CD4-positive, alpha-beta T cell (primary cell): ENCODE measurements around the gene P2RX7. TPM values are rescaled to one million over a fixed set of nuclear protein-coding genes. Genes with fewer than 3 reads are reported as not detected.

Experiments used
- ATAC-seq: fragments of 200-7000 bp; cut with Tn5 transposase; one replicate; pipeline ENCODE4 v1.10.0; 2022; ENCODE audit warnings: mild to moderate bottlenecking; ENCODE audit not compliant: poor library complexity
- CTCF ChIA-PET: fragments of 350-600 bp; sonication (Branson Sonifier 250); formaldehyde crosslinking; loops from one replicate; lab custom pipeline; 2021; ENCODE audit warnings: antibody characterized with exemption, inconsistent platforms; lab: Charles Lee
- POLR2A ChIA-PET: fragments of 350-600 bp; sonication (Branson Sonifier 250); formaldehyde crosslinking; loops from one replicate; lab custom pipeline; 2021; ENCODE audit warnings: antibody characterized with exemption, inconsistent platforms; lab: Charles Lee
- DNase-seq, 14 experiments: peaks; one replicate each; pipeline ENCODE4 v3.0.0-alpha.2; 2013 to 2020; ENCODE audit warnings: mixed read lengths in 2 of 14
- H3K27ac ChIP-seq, 2 donors: one replicate each; pipeline versions ENCODE4 v1.5.1 to v1.7.0; 2013; ENCODE audit warnings: low read length in 2 of 2, low read depth in 1 of 2, mild to moderate bottlenecking in 1 of 2
- H3K27me3 ChIP-seq, 2 experiments: 1 replicate in 1 of 2; 2 replicates in 1 of 2; pipeline versions ENCODE4 v1.6.1 to v1.7.0; 2013; ENCODE audit warnings: low read length in 2 of 2, control low read depth in 1 of 2, mild to moderate bottlenecking in 1 of 2, moderate library complexity in 1 of 2; ENCODE audit not compliant: insufficient read depth in 2 of 2, control insufficient read depth in 1 of 2
- H3K36me3 ChIP-seq: one replicate; pipeline ENCODE4 v1.6.1; 2013; ENCODE audit warnings: low read length, control low read depth; ENCODE audit not compliant: insufficient read depth
- H3K4me1 ChIP-seq: one replicate; pipeline ENCODE4 v1.6.1; 2013; ENCODE audit warnings: low read length, control low read depth; ENCODE audit not compliant: insufficient read depth
- H3K4me3 ChIP-seq: one replicate; pipeline ENCODE4 v1.5.1; 2013; ENCODE audit warnings: mild to moderate bottlenecking, low read length, moderate library complexity
- H3K9me3 ChIP-seq, 2 experiments: 1 replicate in 1 of 2; 2 replicates in 1 of 2; pipeline versions ENCODE4 v1.6.1 to v1.7.0; 2013; ENCODE audit warnings: low read length in 2 of 2, mild to moderate bottlenecking in 2 of 2, control low read depth in 1 of 2, moderate library complexity in 1 of 2; ENCODE audit not compliant: control insufficient read depth in 1 of 2, insufficient read depth in 1 of 2
- H3K27ac Mint-ChIP-seq: one replicate; pipeline ENCODE4 v1.8.0; 2020; ENCODE audit warnings: mixed read lengths
- H3K27me3 Mint-ChIP-seq: one replicate; pipeline ENCODE4 v1.8.0; 2021; ENCODE audit warnings: mixed read lengths
- H3K36me3 Mint-ChIP-seq: one replicate; pipeline ENCODE4 v1.8.0; 2021; ENCODE audit warnings: low read depth, mixed read lengths
- H3K4me1 Mint-ChIP-seq: one replicate; pipeline ENCODE4 v1.8.0; 2021; ENCODE audit warnings: low read depth, mixed read lengths
- H3K4me3 Mint-ChIP-seq: one replicate; pipeline ENCODE4 v1.8.0; 2020; ENCODE audit warnings: mild to moderate bottlenecking, mixed read lengths
- H3K9me3 Mint-ChIP-seq: one replicate; pipeline ENCODE4 v1.8.0; 2020; ENCODE audit warnings: mixed read lengths
- intact Hi-C, 2 experiments: fragments of 100-400 bp; cut with DNase I in 1 of 2; cut with micrococcal nuclease in 1 of 2; formaldehyde crosslinking; loops; one replicate each; pipeline versions ENCODE4 v1.15.1 to v1.9.0; 2023 to 2025; cut with DNase I, micrococcal nuclease
- total RNA-seq, 174 experiments: library from RNA in 2 of 174; stranded (reverse) in 2 of 174; gene quantifications; one replicate each; pipeline ENCODE4 v1.2.3 and lab custom pipeline; 2021 to 2026
- TF ChIP-seq, protein P1 (sequence below): fragments of 200-600 bp; IDR thresholded peaks from one replicate; pipeline ENCODE4 v1.8.0; 2022; ENCODE audit warnings: antibody characterized with exemption, mild to moderate bottlenecking

P2RX7 gene
- total RNA-seq, 2 experiments from 2014 or later: 4.6 to 4.8 TPM

DNA sequence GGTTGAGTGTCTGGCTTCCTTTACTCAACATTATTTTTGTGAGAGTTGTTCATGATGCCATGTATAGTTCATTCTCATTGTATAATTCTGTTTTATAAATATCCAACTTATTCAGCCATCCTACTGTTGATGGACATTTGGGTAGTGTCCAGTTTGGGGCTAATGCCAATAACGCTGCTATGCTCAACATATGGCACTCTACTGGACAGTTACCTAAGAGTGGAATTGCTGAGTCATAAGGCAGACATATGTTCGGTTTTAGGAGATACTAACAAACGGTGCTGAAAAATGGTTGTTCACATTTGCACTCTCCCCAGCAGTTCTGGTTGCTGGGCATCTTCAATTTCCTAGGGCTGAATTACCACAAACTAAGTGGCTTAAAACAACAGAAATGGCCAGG, 48.5 kb downstream of the P2RX7 start:
- Mint-ChIP-seq H3K36me3 (peaks cover 5% of the 10 kb centered on the region), H3K4me3 (no peak overlapping the region), H3K4me1 (no peaks in the 10 kb centered on the region), H3K9me3 (no peaks in the 10 kb centered on the region), H3K27me3 (no peaks in the 10 kb centered on the region), H3K27ac (no peak overlapping the region)
- DNase-seq: no peak
- CTCF ChIA-PET: no interaction called here
- no peak for ATAC-seq
- Histone ChIP-seq H3K27ac (no peak overlapping the region), H3K4me1 (no peaks in the 10 kb centered on the region), H3K9me3 (no peaks in the 10 kb centered on the region), H3K27me3 (no peaks in the 10 kb centered on the region), H3K4me3 (no peak overlapping the region), H3K36me3 (peaks cover 21% of the 10 kb centered on the region)
- POLR2A ChIA-PET: no interaction called here
- intact Hi-C loops: no loop called here
- TF ChIP-seq, protein P1, sequence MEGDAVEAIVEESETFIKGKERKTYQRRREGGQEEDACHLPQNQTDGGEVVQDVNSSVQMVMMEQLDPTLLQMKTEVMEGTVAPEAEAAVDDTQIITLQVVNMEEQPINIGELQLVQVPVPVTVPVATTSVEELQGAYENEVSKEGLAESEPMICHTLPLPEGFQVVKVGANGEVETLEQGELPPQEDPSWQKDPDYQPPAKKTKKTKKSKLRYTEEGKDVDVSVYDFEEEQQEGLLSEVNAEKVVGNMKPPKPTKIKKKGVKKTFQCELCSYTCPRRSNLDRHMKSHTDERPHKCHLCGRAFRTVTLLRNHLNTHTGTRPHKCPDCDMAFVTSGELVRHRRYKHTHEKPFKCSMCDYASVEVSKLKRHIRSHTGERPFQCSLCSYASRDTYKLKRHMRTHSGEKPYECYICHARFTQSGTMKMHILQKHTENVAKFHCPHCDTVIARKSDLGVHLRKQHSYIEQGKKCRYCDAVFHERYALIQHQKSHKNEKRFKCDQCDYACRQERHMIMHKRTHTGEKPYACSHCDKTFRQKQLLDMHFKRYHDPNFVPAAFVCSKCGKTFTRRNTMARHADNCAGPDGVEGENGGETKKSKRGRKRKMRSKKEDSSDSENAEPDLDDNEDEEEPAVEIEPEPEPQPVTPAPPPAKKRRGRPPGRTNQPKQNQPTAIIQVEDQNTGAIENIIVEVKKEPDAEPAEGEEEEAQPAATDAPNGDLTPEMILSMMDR: no peak

DNA sequence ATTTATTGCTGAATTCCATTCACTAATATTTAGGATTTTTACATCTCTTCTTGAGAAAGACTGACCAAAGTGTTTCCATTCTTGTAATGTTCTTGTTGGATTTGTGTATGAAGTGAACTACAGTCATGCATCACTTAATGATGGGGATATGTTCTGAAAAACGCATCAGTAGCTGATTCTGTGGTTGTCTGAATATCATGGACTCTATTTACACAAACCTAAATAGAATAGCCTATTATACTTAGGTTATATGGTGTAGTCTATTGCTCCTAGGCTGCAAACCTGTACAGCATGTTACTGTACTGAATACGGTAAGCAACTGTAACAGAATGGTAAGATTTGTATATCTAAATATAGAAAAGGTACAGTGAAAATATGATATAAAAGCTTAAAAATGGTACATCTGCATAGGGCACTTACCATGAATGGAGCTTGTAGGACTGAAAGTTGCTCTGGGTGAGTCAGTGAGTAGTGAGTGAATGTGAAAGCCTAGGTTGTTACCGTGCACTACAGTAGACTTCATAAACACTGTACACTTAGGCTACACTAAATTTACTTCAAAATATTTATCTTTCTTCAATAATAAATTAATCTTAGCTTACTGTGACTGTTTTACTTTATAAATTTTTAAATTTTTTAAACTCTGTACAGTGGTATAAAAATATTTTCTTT, 49.7 kb downstream of the P2RX7 start:
- no peaks in the 10 kb centered on the region for H3K9me3 Mint-ChIP-seq
- Histone ChIP-seq H3K36me3 (peaks cover 14% of the 10 kb centered on the region), H3K4me1 (no peaks in the 10 kb centered on the region), H3K4me3 (no peak overlapping the region), H3K9me3 (no peaks in the 10 kb centered on the region), H3K27me3 (no peaks in the 10 kb centered on the region), H3K27ac (no peak overlapping the region)
- no peaks in the 10 kb centered on the region for H3K4me1 Mint-ChIP-seq
- ATAC-seq (no peak), DNase-seq (no peak)
- no peak overlapping the region for H3K4me3 Mint-ChIP-seq
- peaks cover 5% of the 10 kb centered on the region for H3K36me3 Mint-ChIP-seq
- ChIA-PET CTCF (no interaction called here), POLR2A (no interaction called here)
- H3K27ac Mint-ChIP-seq: no peak overlapping the region
- no peaks in the 10 kb centered on the region for H3K27me3 Mint-ChIP-seq
- TF ChIP-seq, protein P1: no peak
- intact Hi-C loops: no loop called here

DNA sequence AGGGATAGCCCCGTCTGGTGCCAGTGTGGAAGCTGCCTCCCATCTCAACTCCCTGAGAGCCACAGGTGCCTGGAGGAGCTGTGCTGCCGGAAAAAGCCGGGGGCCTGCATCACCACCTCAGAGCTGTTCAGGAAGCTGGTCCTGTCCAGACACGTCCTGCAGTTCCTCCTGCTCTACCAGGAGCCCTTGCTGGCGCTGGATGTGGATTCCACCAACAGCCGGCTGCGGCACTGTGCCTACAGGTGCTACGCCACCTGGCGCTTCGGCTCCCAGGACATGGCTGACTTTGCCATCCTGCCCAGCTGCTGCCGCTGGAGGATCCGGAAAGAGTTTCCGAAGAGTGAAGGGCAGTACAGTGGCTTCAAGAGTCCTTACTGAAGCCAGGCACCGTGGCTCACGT, 51.7 kb downstream of the P2RX7 start:
- Histone ChIP-seq H3K27ac (no peak overlapping the region), H3K36me3 (peaks cover 13% of the 10 kb centered on the region), H3K9me3 (peaks cover 0 to 3% of the 10 kb centered on the region in 2 experiments), H3K4me1 (no peaks in the 10 kb centered on the region), H3K4me3 (no peak overlapping the region), H3K27me3 (no peaks in the 10 kb centered on the region)
- CTCF ChIA-PET: no interaction called here
- POLR2A ChIA-PET: no interaction called here
- Mint-ChIP-seq H3K27me3 (no peaks in the 10 kb centered on the region), H3K4me1 (no peaks in the 10 kb centered on the region), H3K27ac (no peak overlapping the region), H3K9me3 (no peaks in the 10 kb centered on the region), H3K4me3 (no peak overlapping the region), H3K36me3 (peaks cover 5% of the 10 kb centered on the region)
- TF ChIP-seq, protein P1: no peak
- DNase-seq (no peak), ATAC-seq (no peak)
- intact Hi-C loops: no loop called here
